Measurements from ENCODE around the gene CHST9. TPM values are rescaled to one million over a fixed set of nuclear protein-coding genes. Genes with fewer than 3 reads are reported as not detected.

The CHST9 gene
- total and polyA plus RNA-seq, 2 of the 13 experiments (the other 11 are each of a cell fraction or from before 2014, with no cell fraction given) = 3.2 to 9.6 TPM

GRCh38 chr18:26875040-26875654, 310.0 kb downstream of the CHST9 start (continued):
- TF ChIP-seq, protein P1, sequence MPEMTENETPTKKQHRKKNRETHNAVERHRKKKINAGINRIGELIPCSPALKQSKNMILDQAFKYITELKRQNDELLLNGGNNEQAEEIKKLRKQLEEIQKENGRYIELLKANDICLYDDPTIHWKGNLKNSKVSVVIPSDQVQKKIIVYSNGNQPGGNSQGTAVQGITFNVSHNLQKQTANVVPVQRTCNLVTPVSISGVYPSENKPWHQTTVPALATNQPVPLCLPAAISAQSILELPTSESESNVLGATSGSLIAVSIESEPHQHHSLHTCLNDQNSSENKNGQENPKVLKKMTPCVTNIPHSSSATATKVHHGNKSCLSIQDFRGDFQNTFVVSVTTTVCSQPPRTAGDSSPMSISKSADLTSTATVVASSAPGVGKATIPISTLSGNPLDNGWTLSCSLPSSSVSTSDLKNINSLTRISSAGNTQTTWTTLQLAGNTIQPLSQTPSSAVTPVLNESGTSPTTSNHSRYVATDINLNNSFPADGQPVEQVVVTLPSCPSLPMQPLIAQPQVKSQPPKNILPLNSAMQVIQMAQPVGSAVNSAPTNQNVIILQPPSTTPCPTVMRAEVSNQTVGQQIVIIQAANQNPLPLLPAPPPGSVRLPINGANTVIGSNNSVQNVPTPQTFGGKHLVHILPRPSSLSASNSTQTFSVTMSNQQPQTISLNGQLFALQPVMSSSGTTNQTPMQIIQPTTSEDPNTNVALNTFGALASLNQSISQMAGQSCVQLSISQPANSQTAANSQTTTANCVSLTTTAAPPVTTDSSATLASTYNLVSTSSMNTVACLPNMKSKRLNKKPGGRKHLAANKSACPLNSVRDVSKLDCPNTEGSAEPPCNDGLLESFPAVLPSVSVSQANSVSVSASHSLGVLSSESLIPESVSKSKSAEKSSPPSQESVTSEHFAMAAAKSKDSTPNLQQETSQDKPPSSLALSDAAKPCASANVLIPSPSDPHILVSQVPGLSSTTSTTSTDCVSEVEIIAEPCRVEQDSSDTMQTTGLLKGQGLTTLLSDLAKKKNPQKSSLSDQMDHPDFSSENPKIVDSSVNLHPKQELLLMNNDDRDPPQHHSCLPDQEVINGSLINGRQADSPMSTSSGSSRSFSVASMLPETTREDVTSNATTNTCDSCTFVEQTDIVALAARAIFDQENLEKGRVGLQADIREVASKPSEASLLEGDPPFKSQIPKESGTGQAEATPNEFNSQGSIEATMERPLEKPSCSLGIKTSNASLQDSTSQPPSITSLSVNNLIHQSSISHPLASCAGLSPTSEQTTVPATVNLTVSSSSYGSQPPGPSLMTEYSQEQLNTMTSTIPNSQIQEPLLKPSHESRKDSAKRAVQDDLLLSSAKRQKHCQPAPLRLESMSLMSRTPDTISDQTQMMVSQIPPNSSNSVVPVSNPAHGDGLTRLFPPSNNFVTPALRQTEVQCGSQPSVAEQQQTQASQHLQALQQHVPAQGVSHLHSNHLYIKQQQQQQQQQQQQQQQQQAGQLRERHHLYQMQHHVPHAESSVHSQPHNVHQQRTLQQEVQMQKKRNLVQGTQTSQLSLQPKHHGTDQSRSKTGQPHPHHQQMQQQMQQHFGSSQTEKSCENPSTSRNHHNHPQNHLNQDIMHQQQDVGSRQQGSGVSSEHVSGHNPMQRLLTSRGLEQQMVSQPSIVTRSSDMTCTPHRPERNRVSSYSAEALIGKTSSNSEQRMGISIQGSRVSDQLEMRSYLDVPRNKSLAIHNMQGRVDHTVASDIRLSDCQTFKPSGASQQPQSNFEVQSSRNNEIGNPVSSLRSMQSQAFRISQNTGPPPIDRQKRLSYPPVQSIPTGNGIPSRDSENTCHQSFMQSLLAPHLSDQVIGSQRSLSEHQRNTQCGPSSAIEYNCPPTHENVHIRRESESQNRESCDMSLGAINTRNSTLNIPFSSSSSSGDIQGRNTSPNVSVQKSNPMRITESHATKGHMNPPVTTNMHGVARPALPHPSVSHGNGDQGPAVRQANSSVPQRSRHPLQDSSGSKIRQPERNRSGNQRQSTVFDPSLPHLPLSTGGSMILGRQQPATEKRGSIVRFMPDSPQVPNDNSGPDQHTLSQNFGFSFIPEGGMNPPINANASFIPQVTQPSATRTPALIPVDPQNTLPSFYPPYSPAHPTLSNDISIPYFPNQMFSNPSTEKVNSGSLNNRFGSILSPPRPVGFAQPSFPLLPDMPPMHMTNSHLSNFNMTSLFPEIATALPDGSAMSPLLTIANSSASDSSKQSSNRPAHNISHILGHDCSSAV (CRISPR knock-in tag; IDR thresholded peaks at IDR 0.05; ENCODE audit: borderline replicate concordance) = no peak
- TF ChIP-seq ZBTB8A (CRISPR knock-in tag; IDR thresholded peaks at IDR 0.05; ENCODE audit: borderline replicate concordance, low read depth) = no peak
- TF ChIP-seq ZNF574 (CRISPR knock-in tag; IDR thresholded peaks at IDR 0.05) = no peak
- TF ChIP-seq, protein P2, sequence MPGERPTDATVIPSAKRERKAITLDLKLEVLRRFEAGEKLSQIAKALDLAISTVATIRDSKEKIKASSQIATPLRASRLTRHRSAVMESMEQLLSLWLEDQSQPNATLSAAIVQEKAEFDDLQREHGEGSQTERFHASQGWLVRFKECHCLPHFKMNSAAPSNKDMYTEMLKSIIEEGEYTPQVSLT (CRISPR knock-in tag; IDR thresholded peaks at IDR 0.05; ENCODE audit: borderline replicate concordance, low read depth) = no peak
- no peak for TF ChIP-seq NR3C1 (CRISPR knock-in tag; IDR thresholded peaks at IDR 0.05)
- no peak for TF ChIP-seq ZNF451 (CRISPR knock-in tag; IDR thresholded peaks at IDR 0.05)
- TF ChIP-seq TOE1 (CRISPR knock-in tag; IDR thresholded peaks at IDR 0.05) = no peak
- TF ChIP-seq ZNF703 (CRISPR knock-in tag; IDR thresholded peaks at IDR 0.05; ENCODE audit: borderline replicate concordance) = no peak
- TF ChIP-seq, protein P3, sequence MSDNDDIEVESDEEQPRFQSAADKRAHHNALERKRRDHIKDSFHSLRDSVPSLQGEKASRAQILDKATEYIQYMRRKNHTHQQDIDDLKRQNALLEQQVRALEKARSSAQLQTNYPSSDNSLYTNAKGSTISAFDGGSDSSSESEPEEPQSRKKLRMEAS (IDR thresholded peaks at IDR 0.05) = no peak
- no peak for TF ChIP-seq SP4 (CRISPR knock-in tag; IDR thresholded peaks at IDR 0.05)
- no peak for TF ChIP-seq ZNF468 (CRISPR knock-in tag; IDR thresholded peaks at IDR 0.05)
- TF ChIP-seq PITX1 (CRISPR knock-in tag; IDR thresholded peaks at IDR 0.05) = no peak
- TF ChIP-seq PTBP1 (IDR thresholded peaks at IDR 0.05; ENCODE audit: low read depth, low read length, poor library complexity, severe bottlenecking) = no peak
- TF ChIP-seq, protein P4, sequence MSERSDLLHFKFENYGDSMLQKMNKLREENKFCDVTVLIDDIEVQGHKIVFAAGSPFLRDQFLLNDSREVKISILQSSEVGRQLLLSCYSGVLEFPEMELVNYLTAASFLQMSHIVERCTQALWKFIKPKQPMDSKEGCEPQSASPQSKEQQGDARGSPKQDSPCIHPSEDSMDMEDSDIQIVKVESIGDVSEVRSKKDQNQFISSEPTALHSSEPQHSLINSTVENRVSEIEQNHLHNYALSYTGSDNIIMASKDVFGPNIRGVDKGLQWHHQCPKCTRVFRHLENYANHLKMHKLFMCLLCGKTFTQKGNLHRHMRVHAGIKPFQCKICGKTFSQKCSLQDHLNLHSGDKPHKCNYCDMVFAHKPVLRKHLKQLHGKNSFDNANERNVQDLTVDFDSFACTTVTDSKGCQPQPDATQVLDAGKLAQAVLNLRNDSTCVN (CRISPR knock-in tag; IDR thresholded peaks at IDR 0.05; ENCODE audit: borderline replicate concordance) = no peak
- TF ChIP-seq ZMYM2 (CRISPR knock-in tag; IDR thresholded peaks at IDR 0.05) = no peak
- peak; percentile 94 for TF ChIP-seq CEBPB (IDR thresholded peaks at IDR 0.05; ENCODE audit: borderline replicate concordance, low read depth, low read length)
